Measurements from ENCODE around the gene MAML2.

Gene MAML2

GRCh38 chr11:96178049-96178886 lies 164.7 kb downstream of the MAML2 start:
- DNase-seq = no peak

- no peak for DNase-seq
Observed at GRCh38 chr11:96177146-96177545, 165.8 kb downstream of the MAML2 start.

DNA sequence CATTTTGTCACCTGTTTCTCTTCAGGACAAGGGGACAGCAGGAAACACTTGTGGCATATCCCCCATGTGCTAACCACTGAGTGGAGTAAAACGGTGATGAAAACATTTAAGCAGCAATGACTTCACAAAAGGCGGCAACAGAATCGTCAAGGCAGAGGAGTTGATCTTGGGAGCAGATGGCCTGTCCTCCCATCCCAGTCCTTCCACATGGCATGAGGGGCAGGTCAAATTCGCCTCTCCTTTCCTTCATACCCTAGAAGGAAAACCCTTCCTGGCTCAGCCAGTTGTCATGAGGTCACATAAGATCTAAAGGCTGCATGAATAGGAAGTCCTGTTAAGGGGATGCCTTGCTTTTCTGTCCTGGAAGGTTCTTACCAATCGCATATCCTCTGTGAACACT lies 169.1 kb downstream of the MAML2 start:
- DNase-seq = no peak

DNA sequence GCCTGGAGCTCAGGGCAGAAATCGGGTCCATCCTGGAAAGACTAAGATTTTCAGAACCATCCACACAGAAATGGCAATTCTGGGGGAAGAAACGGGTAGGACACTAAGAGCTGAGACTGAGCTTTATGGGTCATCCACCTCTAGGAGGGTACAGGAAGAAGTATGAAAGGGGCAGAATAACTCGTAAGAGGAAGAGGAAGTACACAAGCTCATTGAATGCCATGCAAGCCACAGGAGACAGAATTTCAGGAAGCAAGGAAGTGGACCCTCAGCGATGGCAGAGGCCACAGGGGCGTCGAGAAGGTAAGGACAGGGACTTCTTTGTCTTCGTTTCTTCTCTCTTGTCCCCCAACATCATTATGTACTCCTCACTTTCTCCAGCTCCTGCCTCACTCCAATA lies 169.6 kb downstream of the MAML2 start:
- DNase-seq = no peak

DNA sequence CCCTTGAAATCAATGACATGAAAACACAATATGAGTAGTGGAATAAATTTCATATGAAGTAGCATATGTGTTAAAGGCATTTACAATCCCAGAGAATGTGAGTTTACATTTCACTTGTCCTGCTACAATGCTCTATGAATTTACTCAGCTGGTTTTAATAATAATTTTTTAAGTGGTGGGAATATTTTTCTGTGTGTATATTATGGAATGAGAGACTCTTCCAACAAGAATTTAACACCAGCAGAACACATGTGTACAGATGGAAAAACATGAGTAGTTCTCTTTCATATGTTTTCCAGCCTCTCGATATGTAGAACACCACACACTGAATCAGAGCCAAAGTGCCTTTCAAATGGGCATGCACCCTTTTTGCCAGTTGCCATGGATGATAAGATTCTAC lies 170.4 kb downstream of the MAML2 start:
- no peak for DNase-seq

DNA sequence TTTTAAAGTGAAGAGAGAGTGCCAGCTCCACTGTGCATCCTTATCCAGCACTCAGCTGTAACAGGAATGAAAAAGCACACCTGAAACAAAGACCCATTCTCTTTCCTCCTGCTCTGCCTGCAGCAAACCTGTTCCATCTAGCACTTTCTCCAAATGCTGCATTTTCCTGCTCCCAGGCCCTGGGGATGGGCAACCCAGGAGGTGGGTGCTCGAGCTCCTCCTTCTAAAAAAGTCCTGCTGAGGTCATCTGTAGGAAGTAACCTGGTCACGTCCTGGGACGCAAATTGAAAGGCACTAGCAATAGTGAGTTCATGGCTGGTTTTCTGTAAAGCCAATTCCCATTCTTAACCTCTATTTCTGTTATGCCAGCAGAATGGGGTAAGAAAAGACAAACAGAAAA lies 173.7 kb downstream of the MAML2 start:
- DNase-seq = no peak

- DNase-seq = no peak
Observed at GRCh38 chr11:96168623-96169022, 174.4 kb downstream of the MAML2 start.

- DNase-seq = no peak
Observed at GRCh38 chr11:96167787-96168186, 175.2 kb downstream of the MAML2 start.

GRCh38 chr11:96167203-96167758 lies 175.7 kb downstream of the MAML2 start:
- no peak for DNase-seq

- no peak for DNase-seq
Observed at GRCh38 chr11:96162816-96163499, 180.0 kb downstream of the MAML2 start.

DNA sequence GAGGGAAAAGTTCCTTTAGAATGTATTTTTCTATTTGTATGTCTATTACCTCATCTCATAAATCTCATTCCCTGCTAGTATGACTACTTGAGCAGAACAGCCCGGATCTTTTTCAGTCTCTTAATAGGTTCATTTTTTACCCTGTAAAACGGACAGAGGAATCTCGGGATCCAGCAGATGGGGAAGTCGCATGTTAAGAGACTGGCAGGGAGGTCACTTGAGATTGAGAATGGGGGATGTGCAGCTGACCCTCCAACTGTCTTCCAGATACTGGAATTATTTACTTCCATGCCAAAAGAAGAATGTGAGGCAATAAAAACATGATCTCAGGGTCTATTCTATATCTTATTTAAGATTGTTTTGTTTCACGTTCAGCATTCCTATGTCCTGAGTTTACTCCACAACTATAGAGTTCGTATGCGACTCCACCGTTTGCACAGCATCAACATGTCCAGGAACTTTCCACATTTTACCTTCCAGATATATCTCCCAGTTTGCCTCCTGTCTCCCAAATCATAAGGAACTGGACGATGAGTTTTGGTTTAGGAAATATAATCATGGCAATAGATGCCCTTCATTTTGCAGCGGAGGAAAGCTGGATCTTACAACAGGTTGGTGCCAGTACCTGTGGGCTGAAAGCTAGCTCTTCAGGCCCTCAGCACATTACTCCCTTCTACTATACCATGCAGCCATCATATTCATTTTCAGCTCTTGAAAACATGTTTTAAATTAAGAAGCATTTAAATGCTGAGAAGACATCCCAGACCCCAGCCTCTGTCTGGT lies 181.5 kb downstream of the MAML2 start:
- no peak for DNase-seq

DNA sequence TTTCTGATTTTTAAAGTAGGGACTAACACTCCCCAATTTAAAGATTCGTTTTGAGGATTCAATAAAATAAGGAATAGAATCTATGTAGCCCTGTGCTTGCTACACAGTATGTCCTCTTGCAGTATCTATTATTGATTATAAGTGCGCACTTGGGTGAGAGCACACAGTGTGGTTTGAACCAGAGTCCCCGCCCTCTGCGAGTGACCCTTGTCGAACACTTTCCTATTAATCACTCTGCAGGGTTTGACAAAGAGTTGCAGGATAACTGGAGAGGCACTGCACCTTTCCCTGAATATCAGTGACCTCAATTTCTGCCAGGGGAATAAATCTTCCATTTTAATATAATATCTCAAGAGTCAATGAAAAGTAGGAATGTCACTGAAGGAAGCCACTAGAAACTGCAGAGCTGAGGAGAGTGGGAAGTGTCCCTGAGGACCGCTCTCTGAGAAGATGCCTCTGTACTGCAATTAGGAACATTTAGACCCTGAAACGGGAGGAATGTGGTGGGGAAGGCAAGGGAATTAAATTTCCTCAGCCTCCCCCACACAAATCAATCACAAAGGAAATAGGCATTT lies 182.2 kb downstream of the MAML2 start:
- no peak for DNase-seq

GRCh38 chr11:96159968-96160367 lies 183.0 kb downstream of the MAML2 start:
- DNase-seq = no peak

- no peak for DNase-seq
Observed at GRCh38 chr11:96158126-96158525, 184.9 kb downstream of the MAML2 start.

- DNase-seq = no peak
Observed at GRCh38 chr11:96157517-96157873, 185.5 kb downstream of the MAML2 start.

DNA sequence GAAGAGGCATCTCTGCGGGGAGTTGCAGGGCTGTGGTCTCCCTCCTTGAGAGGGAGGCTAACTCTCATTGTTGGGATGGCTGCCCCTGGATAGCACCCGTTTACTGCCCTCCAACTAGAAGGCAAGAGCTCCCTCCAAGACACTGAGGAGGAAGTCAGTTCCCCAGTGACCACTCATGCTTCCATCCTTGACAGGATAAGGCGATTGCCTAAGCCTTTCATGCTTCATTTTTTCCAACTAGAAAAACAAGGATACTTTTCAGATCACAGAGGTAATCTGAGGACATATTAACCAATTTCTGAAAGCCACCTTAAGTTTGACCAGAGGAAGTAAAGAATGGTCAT lies 186.6 kb downstream of the MAML2 start:
- DNase-seq = no peak

- no peak for DNase-seq
Observed at GRCh38 chr11:96155627-96156378, 187.2 kb downstream of the MAML2 start.

DNA sequence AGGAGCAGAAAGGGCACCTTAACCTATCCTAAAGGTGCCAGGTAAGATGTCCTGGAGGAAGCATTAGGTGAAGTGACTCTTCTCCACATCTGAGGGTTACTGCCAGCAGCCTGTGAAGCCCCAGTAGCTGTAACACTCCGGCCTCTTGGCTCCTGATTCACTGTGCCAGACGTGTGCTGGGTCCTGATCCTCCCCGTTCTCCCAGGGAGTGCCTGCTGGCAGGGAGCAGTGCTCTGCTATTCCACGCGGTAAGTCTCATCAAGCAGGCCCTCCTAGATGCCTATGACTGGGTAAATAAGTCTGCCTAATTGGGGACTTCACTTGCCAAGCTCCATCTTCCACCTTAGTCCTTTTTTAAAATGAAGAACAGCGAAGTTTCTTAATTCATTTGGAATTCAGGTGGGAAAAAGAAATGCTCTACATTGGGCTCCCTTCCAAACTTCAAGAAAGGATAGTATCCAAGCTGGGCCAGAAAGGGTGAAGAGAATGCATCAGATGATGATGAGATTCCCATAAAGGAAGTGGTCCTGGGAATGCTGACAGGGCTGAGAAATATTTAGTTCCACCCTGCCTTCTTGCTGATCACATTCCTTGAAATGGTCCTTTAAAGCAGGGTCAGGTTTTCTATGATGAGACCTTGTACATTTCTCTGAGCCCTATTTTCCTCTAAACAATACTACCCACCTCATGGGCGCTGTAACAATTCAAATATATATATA lies 188.0 kb downstream of the MAML2 start:
- no peak for DNase-seq

DNA sequence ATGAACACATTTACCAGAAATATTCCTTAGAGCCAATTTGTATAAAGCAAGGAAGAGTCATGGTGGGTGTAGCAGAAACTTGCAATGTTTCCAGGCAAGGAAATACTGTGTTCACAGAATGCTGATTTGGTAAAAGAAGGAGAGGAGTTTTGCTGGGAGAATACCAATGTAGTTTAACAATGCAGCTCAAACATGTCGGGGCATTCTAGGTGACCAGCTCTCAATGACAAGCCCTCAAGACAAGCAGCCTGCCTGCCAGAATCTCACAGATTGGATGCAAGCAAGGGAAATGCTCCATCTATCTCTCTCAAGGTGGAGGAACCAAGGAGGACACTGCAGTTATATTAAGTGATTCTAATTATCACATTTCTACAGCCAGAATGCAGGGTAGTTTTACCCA lies 190.4 kb downstream of the MAML2 start:
- no peak for DNase-seq

DNA sequence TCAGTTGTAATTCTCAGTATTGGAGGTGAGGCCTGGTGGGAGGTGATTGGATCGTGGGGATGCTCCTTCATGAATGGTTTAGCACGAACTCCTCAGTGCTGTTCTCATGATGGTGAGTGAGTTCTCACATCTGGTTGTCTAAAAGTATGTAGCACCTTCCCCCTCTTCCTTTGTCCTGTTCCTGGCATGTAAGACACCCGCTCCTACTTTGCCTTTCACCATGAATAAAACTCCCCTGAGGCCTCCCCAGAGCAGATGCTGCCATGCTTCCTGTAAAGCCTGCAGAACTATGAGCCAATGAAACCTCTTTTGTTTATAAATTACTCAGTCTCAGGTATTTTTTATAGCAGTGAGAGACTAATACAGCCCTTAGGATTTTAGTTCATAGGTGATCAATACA lies 191.5 kb downstream of the MAML2 start:
- DNase-seq = no peak

DNA sequence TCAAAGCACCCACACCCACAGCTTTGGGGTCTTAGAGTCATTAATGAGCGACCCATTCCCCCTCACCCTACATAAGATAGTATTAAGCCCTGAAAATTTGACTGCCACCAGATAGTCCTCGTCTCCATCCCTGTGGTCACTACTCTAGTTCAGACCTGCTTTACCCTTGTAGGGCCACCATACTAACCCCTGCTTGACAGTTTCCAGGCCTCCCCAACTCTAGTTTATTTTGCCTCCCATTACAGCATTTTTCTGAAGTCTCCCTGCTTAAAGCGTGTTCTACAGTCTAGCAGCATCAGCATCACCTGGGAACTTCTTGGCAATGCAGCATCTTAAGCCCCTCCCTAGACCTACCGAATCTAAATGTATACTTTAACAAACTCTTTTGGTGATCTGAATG lies 192.4 kb downstream of the MAML2 start:
- no peak for DNase-seq

Measured in DMS79 (cell line).